Esophagus squamous epithelium (tissue), 5 donors: ENCODE measurements around the gene SLX9. TPM values are rescaled to one million over a fixed set of nuclear protein-coding genes. Genes with fewer than 3 reads are reported as not detected.

Experiments
- DNase-seq: peaks from one replicate; lab custom pipeline; 2025; lab: John Stamatoyannopoulos, UW
- H3K27ac ChIP-seq, 4 donors: fragments of 200-600 bp; sonication (generic); one replicate each; pipeline ENCODE4 v1.5.1; 2016 to 2019; ENCODE audit warnings: mild to moderate bottlenecking in 1 of 4
- H3K27me3 ChIP-seq, 4 donors: fragments of 200-600 bp; sonication (generic); 1 replicate in 3 of 4; 2 replicates in 1 of 4; pipeline versions ENCODE4 v1.5.1 to v1.6.0; 2017 to 2021; ENCODE audit warnings: antibody characterized with exemption in 1 of 4
- H3K36me3 ChIP-seq, 3 donors: fragments of 200-600 bp; sonication (generic); one replicate each; pipeline ENCODE4 v1.5.1; 2016 to 2019
- H3K4me1 ChIP-seq, 3 donors: fragments of 200-600 bp; sonication (generic); one replicate each; pipeline ENCODE4 v1.5.1; 2017 to 2019
- H3K4me3 ChIP-seq, 4 donors: fragments of 200-600 bp; sonication (generic); 1 replicate in 3 of 4; 2 replicates in 1 of 4; pipeline ENCODE4 v1.5.1; 2016 to 2019; ENCODE audit warnings: mild to moderate bottlenecking in 2 of 4, moderate library complexity in 1 of 4
- H3K9me3 ChIP-seq, 3 donors: fragments of 200-600 bp; sonication (generic); one replicate each; pipeline ENCODE4 v1.5.1; 2016 to 2019
- POLR2A ChIP-seq, 4 donors: fragments of 450-650 bp; IDR thresholded peaks; one replicate each; pipeline ENCODE4 v1.6.1; 2017; ENCODE audit warnings: antibody characterized with exemption in 4 of 4, mild to moderate bottlenecking in 4 of 4, moderate library complexity in 3 of 4
- WGBS, 2 donors: methylation state at CpG; one replicate each; pipeline ENCODE4 v1.1.5; 2018; 5-methylcytosine and 5-hydroxymethylcytosine counted together
- intact Hi-C: fragments of 100-400 bp; cut with DNase I; formaldehyde crosslinking; loops from one replicate; pipeline ENCODE4 v1.15.0; 2022
- total RNA-seq, 4 donors: library from RNA; depleted of rRNA; stranded (reverse); fragments of >200 nt; gene quantifications; one replicate each; pipeline ENCODE4 v1.1.0, GENCODE V29; 2016
- TF ChIP-seq, protein P1 (sequence below), 6 experiments: fragments of 450-650 bp in 4 of 6; fragments of 200-600 bp in 2 of 6; sonication (generic) in 2 of 6; IDR thresholded peaks; one replicate each; pipeline ENCODE4 v1.5.1; 2016 to 2019; ENCODE audit warnings: antibody characterized with exemption in 6 of 6, mild to moderate bottlenecking in 4 of 6, moderate library complexity in 4 of 6
- donor health status: DM: yes; HTN: yes; CAD: no.

SLX9 gene, protein sequence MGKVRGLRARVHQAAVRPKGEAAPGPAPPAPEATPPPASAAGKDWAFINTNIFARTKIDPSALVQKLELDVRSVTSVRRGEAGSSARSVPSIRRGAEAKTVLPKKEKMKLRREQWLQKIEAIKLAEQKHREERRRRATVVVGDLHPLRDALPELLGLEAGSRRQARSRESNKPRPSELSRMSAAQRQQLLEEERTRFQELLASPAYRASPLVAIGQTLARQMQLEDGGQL
- total RNA-seq, result 10 to 100 TPM; 10.2 to 16.1 (median 11.1) TPM

DNA sequence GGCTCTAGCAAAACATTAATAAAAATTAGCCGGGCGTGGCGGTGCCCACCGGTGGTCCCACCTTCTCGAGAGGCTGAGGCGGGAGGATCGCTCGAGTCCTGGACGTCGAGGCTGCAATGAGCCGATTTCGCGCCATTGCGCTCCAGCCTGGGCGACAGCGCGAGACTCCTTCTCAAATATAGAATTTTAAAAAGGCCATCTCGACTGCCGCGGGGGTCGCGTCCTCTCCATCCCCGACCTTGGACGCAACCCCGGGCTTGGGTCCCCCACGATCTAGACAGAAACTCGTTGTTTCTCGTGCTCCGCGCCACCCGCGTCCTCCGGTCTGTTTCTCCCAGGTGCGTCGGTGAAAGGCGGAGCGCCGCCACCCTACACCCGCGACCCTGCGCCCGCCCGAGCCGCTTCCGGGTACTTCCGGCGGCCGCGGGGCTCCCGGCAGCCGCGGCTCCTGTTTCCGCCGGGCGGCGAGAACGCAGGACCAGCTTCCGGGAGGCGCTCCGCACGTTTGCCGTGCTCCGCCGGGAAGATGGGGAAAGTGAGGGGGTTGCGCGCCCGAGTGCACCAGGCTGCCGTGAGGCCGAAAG, at the start of gene SLX9:
Gene SLX9, plus strand, starts transcription at position 498 of the 584 bp plus-strand sequence. Its CDS starts 29 bp downstream, at position 527.
- TF ChIP-seq, protein P1, sequence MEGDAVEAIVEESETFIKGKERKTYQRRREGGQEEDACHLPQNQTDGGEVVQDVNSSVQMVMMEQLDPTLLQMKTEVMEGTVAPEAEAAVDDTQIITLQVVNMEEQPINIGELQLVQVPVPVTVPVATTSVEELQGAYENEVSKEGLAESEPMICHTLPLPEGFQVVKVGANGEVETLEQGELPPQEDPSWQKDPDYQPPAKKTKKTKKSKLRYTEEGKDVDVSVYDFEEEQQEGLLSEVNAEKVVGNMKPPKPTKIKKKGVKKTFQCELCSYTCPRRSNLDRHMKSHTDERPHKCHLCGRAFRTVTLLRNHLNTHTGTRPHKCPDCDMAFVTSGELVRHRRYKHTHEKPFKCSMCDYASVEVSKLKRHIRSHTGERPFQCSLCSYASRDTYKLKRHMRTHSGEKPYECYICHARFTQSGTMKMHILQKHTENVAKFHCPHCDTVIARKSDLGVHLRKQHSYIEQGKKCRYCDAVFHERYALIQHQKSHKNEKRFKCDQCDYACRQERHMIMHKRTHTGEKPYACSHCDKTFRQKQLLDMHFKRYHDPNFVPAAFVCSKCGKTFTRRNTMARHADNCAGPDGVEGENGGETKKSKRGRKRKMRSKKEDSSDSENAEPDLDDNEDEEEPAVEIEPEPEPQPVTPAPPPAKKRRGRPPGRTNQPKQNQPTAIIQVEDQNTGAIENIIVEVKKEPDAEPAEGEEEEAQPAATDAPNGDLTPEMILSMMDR (IDR thresholded peaks at IDR 0.05), result peak in 1 of 6 experiments; percentile 40
- peak in 3 of 4 donors; percentile 36 to 56 (median 47) for TF ChIP-seq POLR2A (IDR thresholded peaks at IDR 0.05)
- 3 to 4% methylated on average over 5 to 15 of the region's 69 CpGs for WGBS, 2 donors
- Histone ChIP-seq H3K27ac (peak within 1 kb of the TSS; percentile 36 to 81 (median 76)), H3K4me3 (peak within 1 kb of the TSS; percentile 85 to 100 (median 94)), H3K9me3 (no peaks in the 10 kb centered on the region), H3K4me1 (peaks cover 19 to 40% (median 22%) of the 10 kb centered on the region in 3 donors), H3K27me3 (peaks cover 0 to 7% (median 0%) of the 10 kb centered on the region in 4 donors), H3K36me3 (peaks cover 0 to 17% (median 8%) of the 10 kb centered on the region in 3 donors)
- DNase-seq, result no peak
- intact Hi-C loops, result no loop called here

DNA sequence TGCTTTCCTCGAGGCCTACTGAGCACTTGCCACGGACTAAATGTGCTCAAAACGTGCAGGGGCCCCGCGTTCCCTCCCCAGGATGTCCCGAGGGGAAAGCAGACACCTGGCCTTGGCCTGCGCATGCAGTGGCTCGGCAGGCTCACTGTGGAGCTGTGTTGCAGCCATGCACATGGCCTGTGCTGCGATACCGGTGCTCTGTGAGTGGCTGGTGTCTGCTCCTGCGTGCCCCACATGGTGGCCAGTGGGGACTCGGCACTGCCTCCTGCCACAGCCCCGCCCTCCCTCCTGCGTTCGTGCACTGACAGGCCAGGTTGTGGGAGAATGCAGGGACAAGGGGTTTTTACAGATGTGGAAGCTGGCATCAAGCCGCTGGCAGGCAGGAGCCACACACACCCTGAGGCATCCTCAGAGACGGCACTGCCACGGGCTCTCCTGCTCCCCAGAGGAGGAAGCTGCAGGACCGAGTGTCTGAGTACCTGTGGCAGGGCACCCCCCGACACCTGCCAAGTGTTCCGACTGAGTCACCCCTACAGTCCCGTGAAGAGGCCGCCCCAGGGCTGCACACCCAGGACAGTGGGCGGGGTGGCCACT, 49.4 kb upstream of the SLX9 start:
- H3K4me3 ChIP-seq, result no peak overlapping the region
- intact Hi-C loops, result loop anchor here (5.0 to 10.0 kb wide), 2 partner anchors 42 to 96 kb away; no protein-coding TSS in a partner anchor
- no peak for DNase-seq
- TF ChIP-seq, protein P1 (IDR thresholded peaks at IDR 0.05), result no peak
- no peak for TF ChIP-seq POLR2A (IDR thresholded peaks at IDR 0.05)
- no peaks in the 10 kb centered on the region for H3K36me3 ChIP-seq
- peaks cover 0 to 27% (median 14%) of the 10 kb centered on the region in 3 donors for H3K4me1 ChIP-seq
- H3K9me3 ChIP-seq, result no peaks in the 10 kb centered on the region
- 58 to 62% methylated on average over 5 to 9 of the region's 24 CpGs for WGBS, 2 donors
- no peak overlapping the region for H3K27ac ChIP-seq
- H3K27me3 ChIP-seq, result peaks cover 0 to 77% (median 0%) of the 10 kb centered on the region in 4 donors

GRCh38 chr21:44890961-44891541, 48.8 kb upstream of the SLX9 start:
- H3K4me3 ChIP-seq, result no peak overlapping the region
- TF ChIP-seq, protein P1 (IDR thresholded peaks at IDR 0.05), result no peak
- TF ChIP-seq POLR2A (IDR thresholded peaks at IDR 0.05), result no peak
- no peaks in the 10 kb centered on the region for H3K9me3 ChIP-seq
- H3K27ac ChIP-seq, result no peak overlapping the region
- WGBS, 2 donors, result 55% methylated on average over 5 of the region's 9 CpGs; no CpG with 5 or more reads in 1 of the 2 donors
- intact Hi-C loops, result loop anchor here (5.0 to 10.0 kb wide), 2 partner anchors 41 to 96 kb away; no protein-coding TSS in a partner anchor
- peaks cover 0 to 27% (median 14%) of the 10 kb centered on the region in 3 donors for H3K4me1 ChIP-seq
- no peak for DNase-seq
- H3K27me3 ChIP-seq, result peaks cover 0 to 72% (median 0%) of the 10 kb centered on the region in 4 donors
- H3K36me3 ChIP-seq, result no peaks in the 10 kb centered on the region

DNA sequence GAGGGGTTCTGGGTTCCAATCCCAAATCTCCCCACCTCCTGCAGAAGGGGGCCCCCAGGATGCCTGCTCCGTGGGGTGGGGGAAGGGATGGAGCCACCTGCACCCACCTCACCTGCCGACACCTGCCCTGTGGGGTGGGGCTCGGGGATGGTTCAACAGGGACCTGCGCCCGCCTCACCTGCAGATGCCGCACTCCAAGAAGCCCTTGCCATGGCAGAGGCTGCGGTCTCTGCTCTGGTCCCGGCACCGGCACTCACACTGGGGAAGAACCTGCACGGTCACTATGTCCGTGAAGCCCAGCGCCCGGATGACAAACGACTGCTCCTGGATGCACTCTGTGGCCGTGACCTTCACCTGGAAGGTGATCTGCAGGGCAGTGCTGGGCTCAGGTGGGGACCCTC, 48.2 kb upstream of the SLX9 start:
- H3K36me3 ChIP-seq, result no peaks in the 10 kb centered on the region
- no CpG with 5 or more reads among the region's 15 CpGs for WGBS, 2 donors
- H3K4me1 ChIP-seq, result peaks cover 0 to 27% (median 14%) of the 10 kb centered on the region in 3 donors
- intact Hi-C loops, result loop anchor here (5.0 to 10.0 kb wide), 2 partner anchors 41 to 97 kb away; no protein-coding TSS in a partner anchor
- no peak overlapping the region for H3K27ac ChIP-seq
- no peak overlapping the region for H3K4me3 ChIP-seq
- DNase-seq, result no peak
- H3K9me3 ChIP-seq, result no peaks in the 10 kb centered on the region
- peaks cover 0 to 69% (median 0%) of the 10 kb centered on the region in 4 donors for H3K27me3 ChIP-seq
- no peak for TF ChIP-seq POLR2A (IDR thresholded peaks at IDR 0.05)
- TF ChIP-seq, protein P1 (IDR thresholded peaks at IDR 0.05), result no peak
